Measurements from ENCODE around the gene IGFLR1. TPM values are rescaled to one million over a fixed set of nuclear protein-coding genes. Genes with fewer than 3 reads are reported as not detected.
A peak's percentile ranks its signal among the peaks of the same experiment; 100 is the strongest.

The IGFLR1 gene
- total RNA-seq, 1 experiment from 2014 or later, result 4.9 TPM

DNA sequence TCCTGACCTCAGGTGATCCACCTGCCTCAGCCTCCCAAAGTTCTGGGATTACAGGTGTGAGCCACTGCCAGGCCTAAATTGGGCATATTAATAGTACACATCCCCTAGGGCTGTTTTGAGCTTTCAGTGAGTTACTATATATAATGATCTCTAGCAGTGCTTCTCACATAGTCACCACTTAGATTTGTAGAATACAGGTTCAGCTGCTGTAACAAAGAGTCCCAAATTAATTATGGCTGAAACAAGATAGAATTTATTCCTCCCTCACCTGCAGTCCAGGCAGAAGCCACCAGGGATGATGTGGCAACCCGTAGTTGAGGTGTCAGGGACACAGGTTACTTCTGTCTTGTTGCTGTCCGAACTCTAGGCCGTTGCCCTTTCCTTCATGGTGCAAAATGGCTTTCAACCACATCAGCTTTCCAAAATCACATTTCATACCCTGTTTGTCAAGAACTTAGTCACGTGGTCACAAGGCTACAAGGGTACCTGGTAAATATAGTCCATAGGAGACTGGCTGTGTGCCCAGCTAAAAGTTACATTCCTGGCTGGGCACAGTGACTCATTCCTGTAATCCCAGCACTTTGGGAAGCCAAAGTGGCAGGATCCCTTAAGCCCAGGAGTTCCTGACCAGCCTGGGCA lies 18.6 kb upstream of the IGFLR1 start:
- no peak overlapping the region for H3K27ac ChIP-seq (ENCODE audit: low read depth, low read length, poor library complexity, severe bottlenecking)
- ChIA-PET POLR2A (ENCODE audit: low non-redundant PET) (no interaction called here), CTCF (no interaction called here)
- DNase-seq (ENCODE audit: low spot score), result no peak
- BruUV-seq (replicated peaks), result no TSS peak
- H3K4me1 ChIP-seq (ENCODE audit: insufficient read depth, low read length, poor library complexity, severe bottlenecking), result peaks cover 23% of the 10 kb centered on the region
- intact Hi-C loops (cut with micrococcal nuclease; ENCODE audit: unreplicated experiment), result no loop called here
- no peak for TF ChIP-seq EZH2 (IDR thresholded peaks at IDR 0.05; ENCODE audit: borderline replicate concordance, low read depth, low read length, poor library complexity, severe bottlenecking)
- TF ChIP-seq, protein P1, sequence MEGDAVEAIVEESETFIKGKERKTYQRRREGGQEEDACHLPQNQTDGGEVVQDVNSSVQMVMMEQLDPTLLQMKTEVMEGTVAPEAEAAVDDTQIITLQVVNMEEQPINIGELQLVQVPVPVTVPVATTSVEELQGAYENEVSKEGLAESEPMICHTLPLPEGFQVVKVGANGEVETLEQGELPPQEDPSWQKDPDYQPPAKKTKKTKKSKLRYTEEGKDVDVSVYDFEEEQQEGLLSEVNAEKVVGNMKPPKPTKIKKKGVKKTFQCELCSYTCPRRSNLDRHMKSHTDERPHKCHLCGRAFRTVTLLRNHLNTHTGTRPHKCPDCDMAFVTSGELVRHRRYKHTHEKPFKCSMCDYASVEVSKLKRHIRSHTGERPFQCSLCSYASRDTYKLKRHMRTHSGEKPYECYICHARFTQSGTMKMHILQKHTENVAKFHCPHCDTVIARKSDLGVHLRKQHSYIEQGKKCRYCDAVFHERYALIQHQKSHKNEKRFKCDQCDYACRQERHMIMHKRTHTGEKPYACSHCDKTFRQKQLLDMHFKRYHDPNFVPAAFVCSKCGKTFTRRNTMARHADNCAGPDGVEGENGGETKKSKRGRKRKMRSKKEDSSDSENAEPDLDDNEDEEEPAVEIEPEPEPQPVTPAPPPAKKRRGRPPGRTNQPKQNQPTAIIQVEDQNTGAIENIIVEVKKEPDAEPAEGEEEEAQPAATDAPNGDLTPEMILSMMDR (conservative IDR thresholded peaks at IDR 0.05; ENCODE audit: low read depth, low read length), result no peak
- peaks cover 36% of the 10 kb centered on the region for H3K36me3 ChIP-seq (ENCODE audit: insufficient read depth, low read length, poor library complexity, severe bottlenecking)
- no peaks in the 10 kb centered on the region for H3K9me3 ChIP-seq (ENCODE audit: low read depth, low read length, poor library complexity, severe bottlenecking)
- H3K4me3 ChIP-seq (ENCODE audit: low read depth, low read length, poor library complexity, severe bottlenecking), result no peak overlapping the region
- H3K27me3 ChIP-seq (replicated peaks; ENCODE audit: insufficient read depth, low read depth, low read length, poor library complexity), result no peaks in the 10 kb centered on the region

DNA sequence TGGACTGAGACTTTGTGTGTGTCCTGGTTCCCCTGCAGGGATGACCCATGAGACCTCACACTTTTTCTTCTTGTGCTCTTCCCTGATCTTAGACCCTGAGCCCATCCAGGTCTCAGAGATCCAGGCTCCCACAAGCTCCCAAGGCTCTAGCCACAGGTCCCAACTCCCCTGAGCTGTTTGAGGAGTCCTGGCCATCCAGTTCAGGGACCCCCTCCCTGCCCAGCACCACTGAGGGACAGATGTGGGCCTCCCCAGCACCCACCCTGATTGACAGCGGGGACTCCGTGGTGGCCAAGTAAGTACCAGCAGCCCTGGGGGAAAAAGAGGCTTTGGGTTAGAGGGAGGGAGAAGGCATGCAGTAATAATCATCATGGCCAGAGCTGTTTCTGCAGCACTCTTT lies 17.4 kb upstream of the IGFLR1 start:
- H3K36me3 ChIP-seq (ENCODE audit: insufficient read depth, low read length, poor library complexity, severe bottlenecking), result peaks cover 31% of the 10 kb centered on the region
- H3K27me3 ChIP-seq (replicated peaks; ENCODE audit: insufficient read depth, low read depth, low read length, poor library complexity), result no peaks in the 10 kb centered on the region
- ChIA-PET CTCF (no interaction called here), POLR2A (ENCODE audit: low non-redundant PET) (no interaction called here)
- BruUV-seq (replicated peaks), result no TSS peak
- intact Hi-C loops (cut with micrococcal nuclease; ENCODE audit: unreplicated experiment), result no loop called here
- no peak overlapping the region for H3K4me3 ChIP-seq (ENCODE audit: low read depth, low read length, poor library complexity, severe bottlenecking)
- no peak overlapping the region for H3K27ac ChIP-seq (ENCODE audit: low read depth, low read length, poor library complexity, severe bottlenecking)
- H3K4me1 ChIP-seq (ENCODE audit: insufficient read depth, low read length, poor library complexity, severe bottlenecking), result peaks cover 32% of the 10 kb centered on the region
- no peak for DNase-seq (ENCODE audit: low spot score)
- no peaks in the 10 kb centered on the region for H3K9me3 ChIP-seq (ENCODE audit: low read depth, low read length, poor library complexity, severe bottlenecking)
- TF ChIP-seq EZH2 (IDR thresholded peaks at IDR 0.05; ENCODE audit: borderline replicate concordance, low read depth, low read length, poor library complexity, severe bottlenecking), result no peak
- TF ChIP-seq, protein P1 (conservative IDR thresholded peaks at IDR 0.05; ENCODE audit: low read depth, low read length), result no peak

DNA sequence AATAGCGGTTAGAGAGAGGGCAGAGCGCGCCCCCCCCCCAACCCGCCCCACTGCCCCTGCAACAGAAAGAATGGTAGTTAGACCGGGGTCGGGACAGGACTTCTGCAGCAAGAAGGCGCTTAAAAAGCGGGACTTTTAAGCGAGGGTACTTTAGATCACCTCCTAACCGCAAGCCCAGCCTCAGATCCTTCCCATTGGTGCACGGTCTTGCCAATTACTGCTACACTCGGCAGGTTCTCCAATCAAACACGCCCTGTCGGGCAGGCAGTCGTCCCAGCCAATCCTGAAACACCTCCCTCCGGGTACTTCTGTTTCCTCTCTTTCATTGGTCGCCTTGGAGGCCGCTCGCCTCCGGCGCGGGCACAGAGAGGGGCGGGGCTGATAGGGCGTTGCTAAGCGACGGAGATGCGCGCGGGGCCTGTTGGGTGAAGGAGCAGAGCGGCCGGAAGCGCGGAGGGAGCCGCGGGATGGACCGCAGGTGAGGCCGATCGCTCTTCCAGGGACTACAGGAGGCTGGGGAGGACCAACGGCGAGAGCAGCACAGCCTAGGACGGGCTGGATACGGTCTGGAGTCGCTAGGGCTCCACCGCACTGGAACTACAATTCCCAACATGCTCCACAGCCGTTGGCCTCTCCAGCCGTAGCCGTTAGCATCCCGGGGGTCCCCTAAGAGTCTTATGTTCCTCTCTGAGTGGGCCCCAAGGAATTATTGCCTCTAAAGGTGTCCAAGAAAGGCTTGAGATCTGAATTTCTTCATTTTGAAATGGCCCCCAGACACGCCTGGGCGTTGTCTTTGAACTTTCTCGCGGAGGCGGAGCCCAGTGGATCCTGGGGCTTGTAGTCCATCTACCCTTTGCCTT lies 15.7 kb upstream of the IGFLR1 start, which contains the start of gene PROSER3:
PROSER3 (plus strand) TSS at position 428 of the 860 bp plus-strand sequence; CDS start at position 468, 40 bp downstream.
- TSS peak; percentile 75 for BruUV-seq (replicated peaks)
- peak within 1 kb of the TSS; percentile 86 for H3K4me3 ChIP-seq (ENCODE audit: low read depth, low read length, poor library complexity, severe bottlenecking)
- H3K9me3 ChIP-seq (ENCODE audit: low read depth, low read length, poor library complexity, severe bottlenecking), result no peaks in the 10 kb centered on the region
- ChIA-PET CTCF (no interaction called here), POLR2A (ENCODE audit: low non-redundant PET) (interaction anchor here (1.0 kb wide), 1 partner anchor 10 kb away, joined by 3 read pairs; the partner anchor contains the start of gene LIN37)
- TF ChIP-seq, protein P1 (conservative IDR thresholded peaks at IDR 0.05; ENCODE audit: low read depth, low read length), result no peak
- no peak for TF ChIP-seq EZH2 (IDR thresholded peaks at IDR 0.05; ENCODE audit: borderline replicate concordance, low read depth, low read length, poor library complexity, severe bottlenecking)
- peak within 1 kb of the TSS; percentile 94 for H3K27ac ChIP-seq (ENCODE audit: low read depth, low read length, poor library complexity, severe bottlenecking)
- no peaks in the 10 kb centered on the region for H3K27me3 ChIP-seq (replicated peaks; ENCODE audit: insufficient read depth, low read depth, low read length, poor library complexity)
- intact Hi-C loops (cut with micrococcal nuclease; ENCODE audit: unreplicated experiment), result no loop called here
- peak; percentile 100 for DNase-seq (ENCODE audit: low spot score)
- H3K36me3 ChIP-seq (ENCODE audit: insufficient read depth, low read length, poor library complexity, severe bottlenecking), result peaks cover 24% of the 10 kb centered on the region
- H3K4me1 ChIP-seq (ENCODE audit: insufficient read depth, low read length, poor library complexity, severe bottlenecking), result peaks cover 32% of the 10 kb centered on the region
